HTR-8/SVneo (cell line): ENCODE data around the gene TJP3.
"Not testable (repeated sequence)": the region's sequence is repeated elsewhere in the genome, so short reads cannot be mapped to it uniquely, and the experiment has no call there.

Source experiments
- DNase-seq: peaks from one replicate; pipeline ENCODE4 v3.0.0; 2011; ENCODE audit warnings: low spot score, mixed read lengths; ENCODE audit not compliant: insufficient read length
- FAIRE-seq: peaks from 2 replicates; lab custom pipeline; 2011; peaks lifted over from hg19 to GRCh38; lab: Jason Lieb, UNC

The TJP3 gene

GRCh38 chr19:3733549-3734309 lies 25.5 kb downstream of the TJP3 start:
- FAIRE-seq: no peak
- no peak for DNase-seq

GRCh38 chr19:3734310-3734600 lies 26.1 kb downstream of the TJP3 start:
- FAIRE-seq (no peak), DNase-seq (no peak)

- DNase-seq (no peak), FAIRE-seq (no peak)
Measured at GRCh38 chr19:3736106-3736724, 28.0 kb downstream of the TJP3 start.

- no peak for FAIRE-seq
Measured at GRCh38 chr19:3737487-3738205, 29.5 kb downstream of the TJP3 start.

GRCh38 chr19:3738477-3739220 lies 30.5 kb downstream of the TJP3 start:
- FAIRE-seq (no peak), DNase-seq (no peak)

More at GRCh38 chr19:3737487-3738205, 29.5 kb downstream of the TJP3 start:
- DNase-seq: no peak

GRCh38 chr19:3740431-3740830 lies 32.2 kb downstream of the TJP3 start:
- FAIRE-seq (no peak), DNase-seq (no peak)

GRCh38 chr19:3743486-3743885 lies 35.3 kb downstream of the TJP3 start:
- FAIRE-seq (no peak), DNase-seq (no peak)

- DNase-seq (no peak), FAIRE-seq (no peak)
Measured at GRCh38 chr19:3745363-3746045, 37.3 kb downstream of the TJP3 start.

GRCh38 chr19:3746371-3747056 lies 38.3 kb downstream of the TJP3 start:
- no peak for FAIRE-seq
- no peak for DNase-seq

GRCh38 chr19:3748965-3749364 lies 40.8 kb downstream of the TJP3 start:
- DNase-seq: no peak
- FAIRE-seq: no peak

- DNase-seq: no peak
- no peak for FAIRE-seq
Measured at GRCh38 chr19:3750211-3750610, 42.0 kb downstream of the TJP3 start.

GRCh38 chr19:3751236-3751635 lies 43.1 kb downstream of the TJP3 start:
- DNase-seq (no peak), FAIRE-seq (no peak)

GRCh38 chr19:3752492-3752891 lies 44.3 kb downstream of the TJP3 start:
- no peak for DNase-seq
- no peak for FAIRE-seq

- FAIRE-seq (no peak), DNase-seq (no peak)
Measured at GRCh38 chr19:3753631-3754410, 45.6 kb downstream of the TJP3 start.

- not testable (repeated sequence) for DNase-seq, FAIRE-seq
Measured at GRCh38 chr19:3757705-3758104, 49.5 kb downstream of the TJP3 start.

GRCh38 chr19:3758297-3758696 lies 50.1 kb downstream of the TJP3 start:
- DNase-seq, FAIRE-seq: not testable (repeated sequence)

- FAIRE-seq: no peak
- no peak for DNase-seq
Measured at GRCh38 chr19:3759482-3760254, 51.5 kb downstream of the TJP3 start.

- DNase-seq (no peak), FAIRE-seq (no peak)
Measured at GRCh38 chr19:3760871-3761361, 52.7 kb downstream of the TJP3 start.
